HEK293 (cell line): ENCODE results near the gene PINLYP.

ENCODE experiments used
- CTCF ChIA-PET: fragments of 350-600 bp; formaldehyde crosslinking; extraction: SDS; loops from one replicate; lab custom pipeline; 2021; ENCODE audit warnings: antibody characterized with exemption; lab: Yijun Ruan, JAX
- POLR2A ChIA-PET: fragments of 300-600 bp; formaldehyde crosslinking; extraction: SDS; loops from one replicate; lab custom pipeline; 2020; ENCODE audit warnings: antibody characterized with exemption, inconsistent platforms; lab: Yijun Ruan, JAX
- H3K27ac ChIP-seq: fragments of 200-500 bp; sonication (Bioruptor generic); 2 replicates; pipeline ENCODE4 v1.5.1; 2014; ENCODE audit warnings: low read depth, low read length, control low read depth, inconsistent platforms; ENCODE audit errors: extremely low read depth
- H3K36me3 ChIP-seq, 2 experiments: fragments of 200-500 bp in 1 of 2; sonication (Bioruptor generic) in 1 of 2; 1 replicate in 1 of 2; 2 replicates in 1 of 2; pipeline ENCODE4 v1.5.1; 2014 to 2017; ENCODE audit warnings: inconsistent platforms in 2 of 2, low read length in 2 of 2; ENCODE audit not compliant: control insufficient read depth in 2 of 2, insufficient read depth in 1 of 2
- H3K4me1 ChIP-seq: fragments of 200-500 bp; sonication (Bioruptor generic); 2 replicates; pipeline ENCODE4 v1.5.1; 2014; ENCODE audit warnings: mild to moderate bottlenecking, low read length, inconsistent platforms; ENCODE audit not compliant: control insufficient read depth, insufficient read depth
- H3K4me3 ChIP-seq: 2 replicates; pipeline ENCODE4 v1.5.1; 2011; ENCODE audit warnings: low read depth, mild to moderate bottlenecking, control low read depth, low read length, moderate library complexity
- H3K9me3 ChIP-seq: fragments of 200-500 bp; sonication (Bioruptor generic); 2 replicates; pipeline ENCODE4 v1.5.1; 2014; ENCODE audit warnings: low read depth, low read length, inconsistent platforms; ENCODE audit not compliant: control insufficient read depth, insufficient read depth
- EGR2 ChIP-seq: fragments of 450-650 bp; formaldehyde crosslinking; IDR thresholded peaks from 2 replicates; pipeline ENCODE4 v1.5.1; 2016; ENCODE audit warnings: low read depth, missing biosample characterization, missing genetic modification characterization
- HIC1 ChIP-seq: fragments of 450-650 bp; formaldehyde crosslinking; IDR thresholded peaks from 2 replicates; pipeline ENCODE4 v1.5.1; 2016; ENCODE audit warnings: missing biosample characterization, missing genetic modification characterization
- IKZF3 ChIP-seq: fragments of 450-650 bp; IDR thresholded peaks from 2 replicates; pipeline ENCODE4 v1.5.0; 2018; ENCODE audit warnings: missing biosample characterization, mild to moderate bottlenecking, missing genetic modification characterization, moderate library complexity
- KLF1 ChIP-seq: fragments of 450-650 bp; formaldehyde crosslinking; IDR thresholded peaks from 2 replicates; pipeline ENCODE4 v1.5.1; 2016; ENCODE audit warnings: missing biosample characterization, missing genetic modification characterization
- KLF17 ChIP-seq: fragments of 450-650 bp; formaldehyde crosslinking; IDR thresholded peaks from 2 replicates; pipeline ENCODE4 v1.5.1; 2016; ENCODE audit warnings: missing biosample characterization, missing genetic modification characterization
- MEIS1 ChIP-seq: sonication (generic); formaldehyde crosslinking; IDR thresholded peaks from 2 replicates; pipeline ENCODE4 v1.8.1; 2022; ENCODE audit warnings: missing genetic modification reagents, mild to moderate bottlenecking, borderline replicate concordance
- RBAK ChIP-seq: fragments of 450-650 bp; formaldehyde crosslinking; IDR thresholded peaks from 2 replicates; pipeline ENCODE4 v1.5.1; 2016; ENCODE audit warnings: missing biosample characterization, missing genetic modification characterization
- REPIN1 ChIP-seq: fragments of 450-650 bp; formaldehyde crosslinking; IDR thresholded peaks from 2 replicates; pipeline ENCODE4 v1.5.1; 2017; ENCODE audit warnings: missing biosample characterization, missing genetic modification characterization, low read depth
- YY2 ChIP-seq: fragments of 450-650 bp; formaldehyde crosslinking; IDR thresholded peaks from 2 replicates; pipeline ENCODE4 v1.5.1; 2016; ENCODE audit warnings: missing biosample characterization, missing genetic modification characterization
- ZBTB20 ChIP-seq: fragments of 450-650 bp; formaldehyde crosslinking; IDR thresholded peaks from 2 replicates; pipeline ENCODE4 v1.5.1; 2016; ENCODE audit warnings: missing biosample characterization, missing genetic modification characterization
- ZNF132 ChIP-seq: fragments of 450-650 bp; formaldehyde crosslinking; IDR thresholded peaks from 2 replicates; pipeline ENCODE4 v1.5.1; 2017; ENCODE audit warnings: missing biosample characterization, missing genetic modification characterization, borderline replicate concordance
- ZNF157 ChIP-seq: fragments of 450-650 bp; formaldehyde crosslinking; IDR thresholded peaks from 2 replicates; pipeline ENCODE4 v1.5.1; 2016; ENCODE audit warnings: missing biosample characterization, missing genetic modification characterization
- ZNF174 ChIP-seq: fragments of 450-650 bp; formaldehyde crosslinking; IDR thresholded peaks from 2 replicates; pipeline ENCODE4 v1.5.0; 2017; ENCODE audit warnings: missing biosample characterization, mild to moderate bottlenecking, missing genetic modification characterization
- ZNF354C ChIP-seq: fragments of 450-650 bp; formaldehyde crosslinking; IDR thresholded peaks from 2 replicates; pipeline ENCODE4 v1.5.1; 2016; ENCODE audit warnings: missing biosample characterization, missing genetic modification characterization, low read depth, borderline replicate concordance
- ZNF404 ChIP-seq: fragments of 450-650 bp; formaldehyde crosslinking; IDR thresholded peaks from 2 replicates; pipeline ENCODE4 v1.5.1; 2017; ENCODE audit warnings: missing biosample characterization, missing genetic modification characterization
- ZNF521 ChIP-seq: fragments of 450-650 bp; formaldehyde crosslinking; IDR thresholded peaks from 2 replicates; pipeline ENCODE4 v1.5.1; 2017; ENCODE audit warnings: missing biosample characterization, mild to moderate bottlenecking, missing genetic modification characterization
- ZNF544 ChIP-seq: fragments of 450-650 bp; formaldehyde crosslinking; IDR thresholded peaks from 2 replicates; pipeline ENCODE4 v1.5.0; 2017; ENCODE audit warnings: missing biosample characterization, missing genetic modification characterization
- ZNF624 ChIP-seq: fragments of 450-650 bp; formaldehyde crosslinking; IDR thresholded peaks from 2 replicates; pipeline ENCODE4 v1.5.1; 2017; ENCODE audit warnings: missing biosample characterization, missing genetic modification characterization
- ZNF629 ChIP-seq: fragments of 450-650 bp; formaldehyde crosslinking; IDR thresholded peaks from 2 replicates; pipeline ENCODE4 v1.5.1; 2017; ENCODE audit warnings: missing biosample characterization, missing genetic modification characterization
- TF ChIP-seq, protein P1 (sequence below): fragments of 450-650 bp; IDR thresholded peaks from 2 replicates; pipeline ENCODE4 v1.5.1; 2018; ENCODE audit warnings: missing biosample characterization, mild to moderate bottlenecking, missing genetic modification characterization
- TF ChIP-seq, protein P2 (sequence below): fragments of 450-650 bp; formaldehyde crosslinking; IDR thresholded peaks from 2 replicates; pipeline ENCODE4 v1.5.1; 2016; ENCODE audit warnings: missing biosample characterization, missing genetic modification characterization
- TF ChIP-seq, protein P3 (sequence below): fragments of 450-650 bp; formaldehyde crosslinking; conservative IDR thresholded peaks from 2 replicates; pipeline ENCODE4 v1.5.1; 2016; ENCODE audit warnings: low read depth, missing biosample characterization, missing genetic modification characterization

The PINLYP gene

DNA sequence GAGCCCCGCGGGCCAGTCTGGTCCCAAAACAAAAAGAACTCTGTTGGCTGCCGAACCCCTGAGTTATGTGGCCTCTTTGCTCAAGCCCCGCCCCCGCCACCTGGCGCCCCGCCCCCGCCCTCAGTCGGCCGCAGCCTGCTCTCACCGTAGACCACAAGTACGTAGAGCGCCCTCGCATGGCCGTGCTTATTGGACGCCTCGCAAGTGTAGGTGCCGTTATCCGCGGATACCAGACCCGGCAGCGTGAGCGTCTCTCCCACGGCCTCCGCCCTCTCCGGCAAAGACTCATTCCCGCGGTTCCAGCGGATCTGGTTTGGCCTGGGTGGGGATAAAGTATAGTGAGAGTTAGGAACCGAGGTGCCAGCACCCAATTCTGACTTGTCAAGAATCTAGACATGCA, 49.3 kb downstream of the PINLYP start:
- Histone ChIP-seq H3K4me1 (peaks cover 6% of the 10 kb centered on the region), H3K27ac (no peak overlapping the region), H3K36me3 (peaks cover 5 to 20% of the 10 kb centered on the region in 2 experiments), H3K9me3 (no peaks in the 10 kb centered on the region), H3K4me3 (no peak overlapping the region)
- CTCF ChIA-PET, result interaction anchor here (1.0 kb wide), 1 partner anchor 27 kb away, joined by 3 read pairs; no protein-coding TSS in a partner anchor
- POLR2A ChIA-PET, result interaction anchor here (0.6 to 2.2 kb wide), 3 partner anchors 16 to 73 kb away, joined by 4 to 8 read pairs (median 6); no protein-coding TSS in a partner anchor
- no peak for TF ChIP-seq ZNF354C (tag by site-specific recombination)
- TF ChIP-seq ZNF521, result no peak
- peak; percentile 41; the same call in 1 of the 2 replicates for TF ChIP-seq EGR2
- TF ChIP-seq ZNF624, result no peak
- peak; percentile 71 for TF ChIP-seq IKZF3 (tag by site-specific recombination)
- TF ChIP-seq, protein P1, sequence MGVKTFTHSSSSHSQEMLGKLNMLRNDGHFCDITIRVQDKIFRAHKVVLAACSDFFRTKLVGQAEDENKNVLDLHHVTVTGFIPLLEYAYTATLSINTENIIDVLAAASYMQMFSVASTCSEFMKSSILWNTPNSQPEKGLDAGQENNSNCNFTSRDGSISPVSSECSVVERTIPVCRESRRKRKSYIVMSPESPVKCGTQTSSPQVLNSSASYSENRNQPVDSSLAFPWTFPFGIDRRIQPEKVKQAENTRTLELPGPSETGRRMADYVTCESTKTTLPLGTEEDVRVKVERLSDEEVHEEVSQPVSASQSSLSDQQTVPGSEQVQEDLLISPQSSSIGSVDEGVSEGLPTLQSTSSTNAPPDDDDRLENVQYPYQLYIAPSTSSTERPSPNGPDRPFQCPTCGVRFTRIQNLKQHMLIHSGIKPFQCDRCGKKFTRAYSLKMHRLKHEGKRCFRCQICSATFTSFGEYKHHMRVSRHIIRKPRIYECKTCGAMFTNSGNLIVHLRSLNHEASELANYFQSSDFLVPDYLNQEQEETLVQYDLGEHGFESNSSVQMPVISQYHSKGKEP (tag by site-specific recombination), result no peak
- TF ChIP-seq, all 188 proteins: peak for 2

GRCh38 chr19:43625918-43626579, 50.4 kb downstream of the PINLYP start:
- H3K4me3 ChIP-seq, result no peak overlapping the region
- ChIA-PET CTCF (interaction anchor here (0.8 to 1.0 kb wide), 3 partner anchors 17 to 71 kb away, joined by 3 to 4 read pairs (median 3); no protein-coding TSS in a partner anchor), POLR2A (interaction anchor here (1.1 to 2.2 kb wide), 5 partner anchors 12 to 77 kb away, joined by 3 to 8 read pairs (median 4); no protein-coding TSS in a partner anchor)
- H3K4me1 ChIP-seq, result no peaks in the 10 kb centered on the region
- no peaks in the 10 kb centered on the region for H3K9me3 ChIP-seq
- peaks cover 5 to 18% of the 10 kb centered on the region in 2 experiments for H3K36me3 ChIP-seq
- H3K27ac ChIP-seq, result no peak overlapping the region
- TF ChIP-seq MEIS1 (CRISPR knock-in tag) (no peak), EGR2 (peak; percentile 83), ZNF157 (tag by site-specific recombination) (no peak), ZNF404 (tag by site-specific recombination) (no peak), ZNF629 (tag by site-specific recombination) (no peak), ZNF132 (tag by site-specific recombination) (no peak), ZBTB20 (tag by site-specific recombination) (no peak), REPIN1 (tag by site-specific recombination) (no peak), KLF17 (no peak; the same call in 1 of the 2 replicates), HIC1 (tag by site-specific recombination) (no peak), RBAK (tag by site-specific recombination) (no peak), KLF1 (tag by site-specific recombination) (peak; percentile 94), YY2 (tag by site-specific recombination) (no peak), ZNF544 (no peak), ZNF174 (tag by site-specific recombination) (no peak)
- TF ChIP-seq, protein P2, sequence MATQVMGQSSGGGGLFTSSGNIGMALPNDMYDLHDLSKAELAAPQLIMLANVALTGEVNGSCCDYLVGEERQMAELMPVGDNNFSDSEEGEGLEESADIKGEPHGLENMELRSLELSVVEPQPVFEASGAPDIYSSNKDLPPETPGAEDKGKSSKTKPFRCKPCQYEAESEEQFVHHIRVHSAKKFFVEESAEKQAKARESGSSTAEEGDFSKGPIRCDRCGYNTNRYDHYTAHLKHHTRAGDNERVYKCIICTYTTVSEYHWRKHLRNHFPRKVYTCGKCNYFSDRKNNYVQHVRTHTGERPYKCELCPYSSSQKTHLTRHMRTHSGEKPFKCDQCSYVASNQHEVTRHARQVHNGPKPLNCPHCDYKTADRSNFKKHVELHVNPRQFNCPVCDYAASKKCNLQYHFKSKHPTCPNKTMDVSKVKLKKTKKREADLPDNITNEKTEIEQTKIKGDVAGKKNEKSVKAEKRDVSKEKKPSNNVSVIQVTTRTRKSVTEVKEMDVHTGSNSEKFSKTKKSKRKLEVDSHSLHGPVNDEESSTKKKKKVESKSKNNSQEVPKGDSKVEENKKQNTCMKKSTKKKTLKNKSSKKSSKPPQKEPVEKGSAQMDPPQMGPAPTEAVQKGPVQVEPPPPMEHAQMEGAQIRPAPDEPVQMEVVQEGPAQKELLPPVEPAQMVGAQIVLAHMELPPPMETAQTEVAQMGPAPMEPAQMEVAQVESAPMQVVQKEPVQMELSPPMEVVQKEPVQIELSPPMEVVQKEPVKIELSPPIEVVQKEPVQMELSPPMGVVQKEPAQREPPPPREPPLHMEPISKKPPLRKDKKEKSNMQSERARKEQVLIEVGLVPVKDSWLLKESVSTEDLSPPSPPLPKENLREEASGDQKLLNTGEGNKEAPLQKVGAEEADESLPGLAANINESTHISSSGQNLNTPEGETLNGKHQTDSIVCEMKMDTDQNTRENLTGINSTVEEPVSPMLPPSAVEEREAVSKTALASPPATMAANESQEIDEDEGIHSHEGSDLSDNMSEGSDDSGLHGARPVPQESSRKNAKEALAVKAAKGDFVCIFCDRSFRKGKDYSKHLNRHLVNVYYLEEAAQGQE (tag by site-specific recombination), result no peak
- TF ChIP-seq, protein P3, sequence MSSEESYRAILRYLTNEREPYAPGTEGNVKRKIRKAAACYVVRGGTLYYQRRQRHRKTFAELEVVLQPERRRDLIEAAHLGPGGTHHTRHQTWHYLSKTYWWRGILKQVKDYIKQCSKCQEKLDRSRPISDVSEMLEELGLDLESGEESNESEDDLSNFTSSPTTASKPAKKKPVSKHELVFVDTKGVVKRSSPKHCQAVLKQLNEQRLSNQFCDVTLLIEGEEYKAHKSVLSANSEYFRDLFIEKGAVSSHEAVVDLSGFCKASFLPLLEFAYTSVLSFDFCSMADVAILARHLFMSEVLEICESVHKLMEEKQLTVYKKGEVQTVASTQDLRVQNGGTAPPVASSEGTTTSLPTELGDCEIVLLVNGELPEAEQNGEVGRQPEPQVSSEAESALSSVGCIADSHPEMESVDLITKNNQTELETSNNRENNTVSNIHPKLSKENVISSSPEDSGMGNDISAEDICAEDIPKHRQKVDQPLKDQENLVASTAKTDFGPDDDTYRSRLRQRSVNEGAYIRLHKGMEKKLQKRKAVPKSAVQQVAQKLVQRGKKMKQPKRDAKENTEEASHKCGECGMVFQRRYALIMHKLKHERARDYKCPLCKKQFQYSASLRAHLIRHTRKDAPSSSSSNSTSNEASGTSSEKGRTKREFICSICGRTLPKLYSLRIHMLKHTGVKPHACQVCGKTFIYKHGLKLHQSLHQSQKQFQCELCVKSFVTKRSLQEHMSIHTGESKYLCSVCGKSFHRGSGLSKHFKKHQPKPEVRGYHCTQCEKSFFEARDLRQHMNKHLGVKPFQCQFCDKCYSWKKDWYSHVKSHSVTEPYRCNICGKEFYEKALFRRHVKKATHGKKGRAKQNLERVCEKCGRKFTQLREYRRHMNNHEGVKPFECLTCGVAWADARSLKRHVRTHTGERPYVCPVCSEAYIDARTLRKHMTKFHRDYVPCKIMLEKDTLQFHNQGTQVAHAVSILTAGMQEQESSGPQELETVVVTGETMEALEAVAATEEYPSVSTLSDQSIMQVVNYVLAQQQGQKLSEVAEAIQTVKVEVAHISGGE, result no peak
